ENCODE measurements around the gene RGS19.

Gene RGS19

GRCh38 chr20:64032706-64033624 lies 46.4 kb downstream of the RGS19 start:
- no peak for DNase-seq

GRCh38 chr20:64031822-64032314 lies 47.5 kb downstream of the RGS19 start:
- DNase-seq = no peak

- DNase-seq = no peak
Observed at GRCh38 chr20:64030371-64031134, 48.8 kb downstream of the RGS19 start.

GRCh38 chr20:64029293-64030117 lies 49.8 kb downstream of the RGS19 start:
- DNase-seq = no peak

- no peak for DNase-seq
Observed at GRCh38 chr20:64027981-64028685, 51.2 kb downstream of the RGS19 start.

- DNase-seq = no peak
Observed at GRCh38 chr20:64025826-64026412, 53.4 kb downstream of the RGS19 start.

GRCh38 chr20:64025101-64025825 lies 54.1 kb downstream of the RGS19 start:
- DNase-seq = no peak

GRCh38 chr20:64024141-64024990 lies 55.0 kb downstream of the RGS19 start:
- DNase-seq = no peak

- no peak for DNase-seq
Observed at GRCh38 chr20:64023361-64024140, 55.8 kb downstream of the RGS19 start.

Data from fibroblast of skin of scalp (primary cell).